ENCODE results near the gene RBM28.
"Not testable (repeated sequence)": the region's sequence is repeated elsewhere in the genome, so short reads cannot be mapped to it uniquely, and the experiment has no call there.

The RBM28 gene

GRCh38 chr7:128350708-128351295, 7.1 kb upstream of the RBM28 start:
- no peak for DNase-seq (ENCODE audit: low read depth)

GRCh38 chr7:128349466-128349825, 5.7 kb upstream of the RBM28 start:
- DNase-seq (ENCODE audit: low read depth): no peak

GRCh38 chr7:128347647-128348097, 4.0 kb upstream of the RBM28 start:
- DNase-seq (ENCODE audit: low read depth): peak; percentile 44

GRCh38 chr7:128344431-128344774, 695 bp upstream of the RBM28 start:
- no peak for DNase-seq (ENCODE audit: low read depth)

GRCh38 chr7:128341733-128342132, 2.0 kb downstream of the RBM28 start:
- DNase-seq (ENCODE audit: low read depth): no peak

GRCh38 chr7:128335730-128336129, 8.0 kb downstream of the RBM28 start:
- DNase-seq (ENCODE audit: low read depth): no peak

- no peak for DNase-seq (ENCODE audit: low read depth)
Measured at GRCh38 chr7:128324368-128324680, 19.4 kb downstream of the RBM28 start.

- no peak for DNase-seq (ENCODE audit: low read depth)
Measured at GRCh38 chr7:128323459-128324367, 20.0 kb downstream of the RBM28 start.

GRCh38 chr7:128323040-128323439, 20.7 kb downstream of the RBM28 start:
- no peak for DNase-seq (ENCODE audit: low read depth)

GRCh38 chr7:128322040-128322643, 21.6 kb downstream of the RBM28 start:
- DNase-seq (ENCODE audit: low read depth): no peak

- DNase-seq (ENCODE audit: low read depth): no peak
Measured at GRCh38 chr7:128321044-128321422, 22.7 kb downstream of the RBM28 start.

GRCh38 chr7:128318691-128319090, 25.0 kb downstream of the RBM28 start:
- DNase-seq (ENCODE audit: low read depth): no peak

- no peak for DNase-seq (ENCODE audit: low read depth)
Measured at GRCh38 chr7:128311013-128311412, 32.7 kb downstream of the RBM28 start.

- DNase-seq (ENCODE audit: low read depth): no peak
Measured at GRCh38 chr7:128310499-128310898, 33.2 kb downstream of the RBM28 start.

- no peak for DNase-seq (ENCODE audit: low read depth)
Measured at GRCh38 chr7:128309976-128310375, 33.7 kb downstream of the RBM28 start.

GRCh38 chr7:128309124-128309523, 34.6 kb downstream of the RBM28 start:
- no peak for DNase-seq (ENCODE audit: low read depth)

GRCh38 chr7:128307061-128307460, 36.6 kb downstream of the RBM28 start:
- DNase-seq (ENCODE audit: low read depth): no peak

- no peak for DNase-seq (ENCODE audit: low read depth)
Measured at GRCh38 chr7:128304212-128304611, 39.5 kb downstream of the RBM28 start.

GRCh38 chr7:128303643-128304042, 40.1 kb downstream of the RBM28 start:
- no peak for DNase-seq (ENCODE audit: low read depth)

GRCh38 chr7:128303133-128303532, 40.6 kb downstream of the RBM28 start:
- no peak for DNase-seq (ENCODE audit: low read depth)

- DNase-seq (ENCODE audit: low read depth): no peak
Measured at GRCh38 chr7:128302139-128302538, 41.6 kb downstream of the RBM28 start.

- no peak for DNase-seq (ENCODE audit: low read depth)
Measured at GRCh38 chr7:128299109-128299607, 44.5 kb downstream of the RBM28 start.

GRCh38 chr7:128298004-128298403, 45.7 kb downstream of the RBM28 start:
- not testable (repeated sequence) for DNase-seq (ENCODE audit: low read depth)
